GM19025 (cell line): Measurements from ENCODE around the gene SLC31A1.
A peak's percentile ranks its signal among the peaks of the same experiment; 100 is the strongest.
"Not testable (repeated sequence)": the region's sequence is repeated elsewhere in the genome, so short reads cannot be mapped to it uniquely, and the experiment has no call there.

Experiments used
- ATAC-seq: cut with Tn5 transposase; IDR thresholded peaks from one replicate; pipeline ENCODE4 v1.9.1; 2021; ENCODE audit warnings: mild to moderate bottlenecking, low read depth, moderate library complexity; ENCODE audit not compliant: unreplicated experiment

Gene SLC31A1

DNA sequence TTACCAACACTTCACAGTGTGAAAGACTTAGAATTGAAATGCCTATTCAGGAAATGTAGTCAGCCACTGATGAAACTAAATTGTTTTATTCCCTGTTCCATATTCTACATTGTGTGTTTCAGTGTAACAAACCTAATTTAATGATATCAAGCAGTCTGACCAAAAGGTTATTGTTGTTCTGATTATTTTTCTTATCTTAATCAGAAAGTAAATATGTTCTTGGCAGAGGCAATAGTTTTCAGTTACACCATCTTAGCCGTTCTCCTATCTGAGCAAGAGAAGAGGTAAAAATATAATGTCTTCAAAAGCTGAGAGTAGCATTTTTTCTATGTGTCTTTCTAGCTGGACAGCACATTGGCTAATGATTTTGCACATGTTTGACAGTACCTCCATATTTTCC, 36.9 kb downstream of the SLC31A1 start:
- no peak for ATAC-seq

DNA sequence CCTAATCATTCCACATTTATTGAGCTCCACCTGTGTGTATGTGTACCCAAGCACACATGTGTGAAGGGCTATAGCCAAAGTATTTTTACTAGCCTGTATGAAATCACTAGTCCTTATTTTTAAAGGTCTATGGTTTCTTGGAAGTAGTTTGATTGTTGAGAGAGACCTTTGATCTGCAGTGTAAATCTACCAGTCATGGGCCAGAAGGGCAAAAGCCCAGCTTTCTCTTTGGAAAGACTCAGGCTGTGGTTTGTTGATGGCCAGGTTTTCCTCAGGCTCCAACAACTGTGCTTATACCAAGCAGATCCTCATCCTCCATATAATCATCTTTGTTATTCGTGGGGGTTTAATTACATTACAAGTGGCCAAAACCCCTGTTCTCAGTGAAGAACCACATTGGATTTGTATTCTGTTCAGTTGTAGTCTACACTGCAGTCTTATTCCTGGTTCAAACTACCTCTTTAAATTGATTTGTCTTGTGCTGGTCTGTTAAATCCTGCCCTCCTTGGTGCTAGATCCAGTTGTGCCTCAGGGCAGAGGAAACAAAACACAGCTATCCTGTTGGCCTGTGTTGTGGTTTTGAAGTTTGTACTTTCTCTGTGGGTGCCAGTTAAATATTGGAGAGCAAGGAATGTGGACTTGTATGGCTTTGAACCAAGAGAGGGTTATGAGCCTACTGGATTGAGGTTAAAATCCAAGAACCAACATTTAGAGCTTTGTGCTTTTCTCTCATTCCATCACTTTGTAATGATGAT, 40.8 kb downstream of the SLC31A1 start:
- no peak for ATAC-seq

DNA sequence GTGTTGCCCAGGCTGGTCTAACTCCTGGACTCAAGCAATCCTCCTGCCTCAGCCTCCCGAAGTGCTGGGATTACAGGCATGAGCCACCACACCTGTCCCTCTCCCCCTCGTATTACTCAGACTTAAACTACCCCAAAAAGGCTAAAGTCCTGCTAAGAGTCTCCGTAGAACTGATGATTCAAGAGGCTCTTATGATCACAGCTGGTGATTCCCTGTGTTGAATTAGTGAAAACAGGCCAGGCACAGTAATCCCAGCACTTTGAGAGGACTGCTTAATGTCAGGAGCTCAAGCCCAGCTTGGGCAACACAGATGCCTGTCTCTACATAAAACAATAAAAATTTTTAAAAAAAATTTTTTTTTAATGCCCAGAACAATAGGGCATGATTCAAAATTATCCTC, 44.8 kb downstream of the SLC31A1 start:
- ATAC-seq = no peak

DNA sequence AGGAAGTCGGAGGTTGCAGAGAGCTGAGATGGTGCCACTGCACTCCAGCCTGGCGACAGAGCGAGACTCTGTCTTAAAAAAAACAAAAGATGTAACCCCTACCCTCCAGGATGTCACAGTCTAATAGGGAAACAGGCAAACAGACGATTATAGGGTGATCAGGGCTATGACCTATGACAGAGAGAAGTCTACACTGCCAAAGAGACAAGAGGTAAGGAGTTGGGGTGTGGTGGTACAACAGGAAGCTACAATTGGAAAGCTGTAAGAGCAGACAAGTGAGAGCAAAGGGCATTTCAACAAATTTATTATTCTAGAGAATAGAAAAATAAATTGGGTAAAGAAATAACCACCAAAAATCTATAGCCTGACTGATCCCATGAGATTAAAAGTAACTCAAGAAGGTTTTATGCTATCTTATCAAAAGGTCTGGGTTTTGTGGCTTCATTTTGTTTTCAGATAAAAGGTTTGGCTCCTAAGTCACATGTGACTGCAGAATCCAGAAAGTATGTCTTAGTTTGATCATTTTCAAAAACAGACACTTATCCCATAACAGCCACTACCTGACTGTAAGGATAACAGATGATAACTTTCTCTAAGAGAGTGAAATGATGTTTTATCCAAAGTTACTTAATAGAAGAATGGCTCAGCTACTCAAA, 46.7 kb downstream of the SLC31A1 start:
- ATAC-seq = no peak

DNA sequence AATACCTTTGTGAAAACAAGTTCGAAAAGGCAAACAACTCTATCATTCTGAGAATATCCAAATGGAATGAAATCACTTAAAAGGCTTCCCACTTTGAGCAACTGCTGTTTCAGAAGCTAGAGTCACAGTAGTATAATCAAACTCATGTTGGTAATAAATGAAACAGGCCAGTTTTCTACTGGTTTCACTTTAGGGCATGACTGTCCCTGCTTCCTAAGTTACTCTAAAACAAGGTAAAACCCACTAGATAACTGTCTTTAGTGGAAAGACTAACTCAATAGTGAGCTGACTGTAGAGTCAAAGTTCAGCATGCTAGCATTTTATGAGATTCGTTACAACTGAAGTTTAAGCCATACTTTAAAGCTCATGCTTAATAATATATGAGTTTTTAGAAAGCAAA, 48.0 kb downstream of the SLC31A1 start:
- no peak for ATAC-seq

DNA sequence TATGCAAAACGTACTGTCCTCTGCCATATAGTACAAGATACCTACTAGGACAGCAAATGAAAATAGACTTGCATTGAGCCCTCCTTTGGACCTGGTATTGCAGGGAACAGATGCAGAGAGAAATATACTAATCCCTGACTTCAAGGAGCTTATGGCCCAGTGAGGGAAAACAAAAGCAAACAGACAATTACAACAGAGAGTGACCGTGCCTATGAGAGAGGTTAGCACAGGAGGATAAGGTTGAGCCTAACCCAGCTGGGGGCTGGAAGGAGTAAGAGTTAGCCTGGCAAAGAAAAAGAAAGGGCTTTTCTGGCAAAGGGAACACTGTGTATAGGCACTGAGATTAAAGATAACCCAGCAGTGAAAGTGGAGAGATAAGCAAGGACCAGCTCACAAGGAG, 48.5 kb downstream of the SLC31A1 start:
- ATAC-seq = no peak

DNA sequence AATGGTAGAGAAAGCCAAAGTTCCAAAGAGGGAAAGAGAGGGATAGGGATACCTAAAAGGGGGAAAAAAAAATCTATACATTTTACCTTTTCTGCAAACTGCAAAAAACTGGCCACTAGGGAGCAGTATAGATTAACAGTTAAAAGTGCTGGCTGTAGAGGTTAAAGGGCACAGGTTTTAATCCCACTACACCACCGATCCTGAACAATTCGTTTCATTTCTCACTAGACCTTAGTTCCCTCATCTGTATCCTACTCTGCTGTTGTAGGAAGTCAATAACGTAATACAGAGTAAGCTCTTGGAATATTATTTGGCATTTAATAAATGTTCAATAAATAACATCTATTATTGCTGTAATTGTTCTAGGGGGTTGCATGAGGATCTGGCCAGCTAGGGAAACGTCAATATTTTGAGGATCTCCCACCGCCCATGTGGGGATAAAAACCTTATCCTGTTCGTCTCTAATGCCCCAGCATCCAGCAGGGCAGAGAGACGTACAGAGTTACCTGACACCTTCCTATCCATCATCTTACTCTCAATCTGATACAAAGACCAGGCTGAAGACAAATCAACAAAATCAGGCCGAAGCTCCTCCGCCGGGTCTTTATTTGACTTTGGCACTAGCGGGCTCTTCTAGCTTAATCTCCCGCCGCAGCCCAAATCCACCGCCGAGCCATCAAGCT, 53.3 kb downstream of the SLC31A1 start:
- ATAC-seq = no peak

DNA sequence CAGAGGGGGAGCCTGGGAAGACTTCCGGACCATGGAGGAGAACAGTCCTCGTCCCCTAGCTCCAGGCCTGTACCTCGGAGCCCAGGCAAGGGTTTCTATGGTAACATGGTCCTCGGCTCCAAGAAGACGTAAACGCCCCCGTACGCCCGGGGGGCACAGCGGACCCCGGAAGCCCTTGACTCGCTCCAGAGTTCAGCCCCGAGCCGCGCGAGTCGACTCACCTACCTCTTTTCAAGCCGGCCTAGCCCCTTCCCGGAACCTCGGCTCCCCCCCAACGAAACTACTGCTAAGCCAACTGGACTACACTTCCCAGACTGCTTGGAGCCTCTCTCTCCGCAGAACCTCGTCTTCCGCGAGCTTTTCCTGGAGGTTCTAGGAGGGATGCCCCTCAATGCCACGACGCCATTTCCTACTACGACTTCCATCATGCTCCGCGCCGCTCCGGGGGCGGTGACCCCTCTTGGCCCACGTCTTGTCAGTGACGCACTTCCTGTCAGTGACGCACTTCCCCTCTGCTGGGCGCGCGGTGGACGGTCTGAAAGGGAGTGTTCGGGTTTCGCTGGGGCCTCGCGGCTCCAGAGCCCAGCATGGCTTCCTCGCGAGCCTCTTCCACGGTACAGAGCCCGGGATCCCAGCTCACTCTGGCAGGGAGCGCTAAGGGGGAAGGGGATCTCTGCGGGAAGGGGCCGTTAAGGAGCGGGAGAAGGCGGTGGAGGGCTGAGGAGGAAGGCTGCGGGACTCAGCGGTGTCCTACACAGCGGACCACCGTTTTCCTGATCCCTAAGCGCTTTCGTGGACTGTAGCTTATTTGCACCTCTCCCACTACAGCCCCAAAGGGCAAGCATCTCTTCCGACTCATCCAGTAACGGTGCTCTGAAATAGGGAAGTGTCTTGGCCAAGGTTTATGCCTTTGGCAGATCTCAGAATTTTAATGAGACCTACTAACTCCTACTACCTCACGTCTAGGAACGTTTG, 54.1 kb downstream of the SLC31A1 start, which contains the start of the genes CDC26 and PRPF4:
Gene CDC26, minus strand, starts transcription at position 416 of the 975 bp plus-strand sequence. CDS start 3,065 bp downstream, outside the sequence.
Gene PRPF4, plus strand, starts transcription at position 502 of the 975 bp plus-strand sequence. Its CDS starts 86 bp downstream, at position 588.
- peak; percentile 98 for ATAC-seq

DNA sequence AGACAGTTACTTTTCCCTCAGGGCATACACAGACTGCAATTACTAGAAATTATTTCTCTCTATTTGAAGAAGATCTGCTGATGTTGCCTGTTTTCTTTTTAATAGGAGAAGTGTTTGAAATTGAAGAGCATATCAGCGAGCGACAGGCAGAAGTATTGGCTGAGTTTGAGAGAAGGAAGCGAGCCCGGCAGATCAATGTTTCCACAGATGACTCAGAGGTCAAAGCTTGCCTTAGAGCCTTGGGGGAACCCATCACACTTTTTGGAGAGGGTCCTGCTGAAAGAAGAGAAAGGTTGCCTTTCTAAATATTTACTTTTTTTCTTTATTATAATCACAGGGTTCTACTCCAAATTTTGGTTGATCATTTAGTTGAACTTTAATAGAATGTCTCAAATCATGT, 57.5 kb downstream of the SLC31A1 start:
- ATAC-seq = no peak

DNA sequence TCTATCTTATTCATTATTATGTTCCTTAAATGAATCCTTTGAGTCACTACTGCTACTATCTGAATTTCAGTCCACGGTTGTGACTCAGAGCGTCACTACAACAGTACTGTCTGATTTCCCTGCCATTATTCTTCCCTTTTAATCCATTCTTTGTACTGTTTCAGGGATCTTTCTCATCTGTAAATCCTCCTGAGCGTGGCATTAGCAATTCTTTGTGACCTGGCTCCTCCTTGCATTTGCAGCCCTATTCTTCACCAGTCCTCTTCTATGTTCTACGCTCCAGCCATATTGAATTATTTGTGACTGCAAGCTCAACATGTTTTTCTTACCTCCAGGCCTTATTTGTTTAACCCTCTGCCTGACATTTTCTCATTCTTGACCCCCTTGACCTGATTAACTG, 60.0 kb downstream of the SLC31A1 start:
- ATAC-seq = no peak

DNA sequence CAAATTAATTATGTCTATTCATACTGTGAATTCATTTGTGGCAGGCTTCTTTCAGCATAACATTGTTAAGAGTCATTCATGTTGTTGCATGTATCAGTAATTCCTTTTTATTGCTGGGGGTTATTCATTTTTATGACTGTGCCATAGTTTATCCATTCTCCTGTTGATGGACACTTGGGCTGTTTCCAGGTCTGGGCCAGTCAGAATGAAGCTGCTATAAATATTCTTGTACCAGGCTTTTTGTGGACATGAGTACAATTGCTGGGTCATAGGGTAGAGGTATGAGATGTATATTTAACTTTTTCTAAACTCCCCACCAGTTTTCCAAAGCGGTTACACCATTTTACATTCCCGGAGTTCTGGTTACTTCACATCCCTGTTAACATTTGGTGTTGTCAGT, 67.7 kb downstream of the SLC31A1 start:
- no peak for ATAC-seq

DNA sequence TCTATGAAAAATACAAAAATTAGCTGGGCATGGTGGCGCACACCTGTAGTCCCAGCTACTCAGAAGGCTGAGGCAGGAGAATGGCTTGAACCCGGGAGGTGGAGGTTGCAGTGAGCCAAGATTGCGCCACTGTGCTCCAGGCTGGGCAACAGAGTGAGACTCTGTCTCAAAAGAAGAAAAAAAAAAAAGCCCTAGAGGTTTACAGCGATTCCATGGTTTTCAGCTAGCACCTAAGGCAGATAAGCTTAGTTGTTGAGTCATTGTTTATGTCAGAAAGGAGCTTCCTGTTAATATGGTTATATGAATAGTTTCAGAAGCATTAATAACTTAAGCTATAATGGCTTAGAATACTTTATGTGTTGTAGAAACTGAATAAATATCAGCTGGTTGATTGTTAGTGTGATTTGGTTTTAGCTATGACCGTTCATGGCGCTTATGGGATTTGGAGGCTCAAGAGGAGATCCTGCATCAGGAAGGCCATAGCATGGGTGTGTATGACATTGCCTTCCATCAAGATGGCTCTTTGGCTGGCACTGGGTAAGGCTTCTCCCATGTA, 68.8 kb downstream of the SLC31A1 start:
- no peak for ATAC-seq

DNA sequence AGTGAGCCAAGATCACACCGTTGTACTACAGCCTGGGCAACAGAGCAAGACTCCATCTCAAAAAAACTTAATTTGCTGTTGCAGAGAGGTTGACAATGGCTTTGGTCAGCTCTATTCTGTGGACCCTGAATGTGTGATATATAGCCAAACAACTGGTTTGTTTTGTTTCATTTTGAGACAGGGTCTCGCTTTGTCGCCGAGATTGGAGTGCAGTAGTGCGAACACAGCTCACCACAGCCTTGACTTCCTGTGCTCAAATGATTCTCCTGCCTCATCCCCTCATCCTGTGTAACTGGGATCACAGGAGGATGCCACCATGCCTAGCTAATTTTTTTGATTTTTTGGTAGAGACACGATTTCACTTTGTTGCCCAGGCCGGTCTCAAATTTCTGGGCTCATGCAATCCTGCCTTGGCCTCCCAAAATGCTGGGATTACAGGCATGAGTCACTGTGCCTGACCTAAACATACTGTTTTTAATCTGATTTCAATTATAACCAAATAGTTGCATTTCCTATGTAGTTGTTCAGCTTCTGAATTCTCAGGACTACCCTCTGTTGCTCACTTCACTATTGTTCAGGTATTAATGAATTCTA, 72.0 kb downstream of the SLC31A1 start:
- ATAC-seq = no peak

DNA sequence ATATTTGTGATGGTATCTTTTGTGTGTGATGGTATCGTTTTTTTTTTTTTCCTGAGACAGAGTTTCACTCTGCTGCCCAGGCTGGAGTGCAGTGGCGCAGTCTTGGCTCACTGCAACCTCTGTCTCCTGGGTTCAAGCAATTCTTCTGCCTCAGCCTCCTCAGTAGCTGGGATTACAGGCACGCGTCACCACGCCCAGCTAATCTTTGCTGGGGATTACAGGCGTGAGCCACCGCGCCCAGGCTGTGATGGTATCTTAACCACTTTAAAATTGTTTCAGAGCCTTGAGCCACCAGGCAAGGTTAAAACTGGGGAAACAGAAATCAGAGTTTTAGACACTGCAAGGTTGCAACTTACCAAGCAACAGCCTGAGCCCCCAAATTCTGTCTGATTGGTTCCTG, 74.9 kb downstream of the SLC31A1 start:
- ATAC-seq = not testable (repeated sequence)

DNA sequence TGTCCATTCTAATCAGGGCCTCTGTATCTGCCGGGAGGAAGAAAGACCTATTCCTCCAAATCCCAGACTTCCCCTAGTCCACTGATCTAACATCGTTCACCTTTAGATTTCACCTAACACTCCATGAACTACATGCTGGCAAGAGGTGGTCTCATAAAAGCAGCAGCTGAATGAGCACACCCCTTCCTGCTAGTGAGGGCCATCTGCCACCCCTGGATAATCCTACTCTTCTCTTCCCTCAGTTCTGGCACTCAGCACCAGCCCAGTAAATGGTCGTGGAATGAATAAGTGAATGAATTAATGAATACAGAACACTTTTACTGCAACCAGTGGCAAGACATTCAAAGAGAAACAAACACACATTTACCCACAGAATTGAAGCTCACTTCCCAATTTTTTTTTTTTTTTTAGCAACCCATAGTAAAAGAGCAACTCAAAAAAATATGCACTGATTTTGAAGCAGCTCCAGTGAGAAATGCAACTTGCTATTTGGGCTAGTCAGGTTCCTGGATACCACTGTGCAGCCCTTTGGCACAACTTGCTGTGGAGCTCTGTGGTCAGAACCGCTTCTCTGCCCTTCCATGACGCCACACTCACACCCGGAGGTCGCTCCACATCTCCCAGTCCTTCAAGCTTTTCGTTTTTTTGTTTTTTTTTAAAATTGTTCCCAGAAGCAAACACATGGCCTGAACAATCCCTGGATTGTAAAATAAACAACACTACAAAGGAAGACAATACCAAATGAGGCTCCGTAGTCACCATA, 75.6 kb downstream of the SLC31A1 start:
- ATAC-seq = no peak

DNA sequence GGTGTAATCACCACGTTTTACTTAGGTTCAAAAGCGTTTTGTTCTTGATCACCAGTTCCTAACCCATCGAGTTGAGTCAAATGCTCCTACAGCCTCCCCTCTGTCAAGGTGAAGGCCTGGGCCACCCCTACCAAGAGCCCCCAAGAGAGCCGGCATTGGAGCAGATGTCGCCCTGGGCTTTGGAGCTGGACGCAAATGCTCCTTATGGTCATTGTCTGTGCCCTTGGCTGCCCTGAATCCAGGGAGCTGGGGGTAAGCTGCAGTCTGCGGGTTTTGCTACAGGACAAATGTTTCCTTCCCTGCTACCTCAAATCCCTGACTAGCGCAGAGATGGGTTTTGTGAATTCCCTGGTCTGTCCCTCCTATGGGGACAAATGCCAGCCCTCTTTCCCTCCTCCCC, 77.0 kb downstream of the SLC31A1 start:
- ATAC-seq = no peak

DNA sequence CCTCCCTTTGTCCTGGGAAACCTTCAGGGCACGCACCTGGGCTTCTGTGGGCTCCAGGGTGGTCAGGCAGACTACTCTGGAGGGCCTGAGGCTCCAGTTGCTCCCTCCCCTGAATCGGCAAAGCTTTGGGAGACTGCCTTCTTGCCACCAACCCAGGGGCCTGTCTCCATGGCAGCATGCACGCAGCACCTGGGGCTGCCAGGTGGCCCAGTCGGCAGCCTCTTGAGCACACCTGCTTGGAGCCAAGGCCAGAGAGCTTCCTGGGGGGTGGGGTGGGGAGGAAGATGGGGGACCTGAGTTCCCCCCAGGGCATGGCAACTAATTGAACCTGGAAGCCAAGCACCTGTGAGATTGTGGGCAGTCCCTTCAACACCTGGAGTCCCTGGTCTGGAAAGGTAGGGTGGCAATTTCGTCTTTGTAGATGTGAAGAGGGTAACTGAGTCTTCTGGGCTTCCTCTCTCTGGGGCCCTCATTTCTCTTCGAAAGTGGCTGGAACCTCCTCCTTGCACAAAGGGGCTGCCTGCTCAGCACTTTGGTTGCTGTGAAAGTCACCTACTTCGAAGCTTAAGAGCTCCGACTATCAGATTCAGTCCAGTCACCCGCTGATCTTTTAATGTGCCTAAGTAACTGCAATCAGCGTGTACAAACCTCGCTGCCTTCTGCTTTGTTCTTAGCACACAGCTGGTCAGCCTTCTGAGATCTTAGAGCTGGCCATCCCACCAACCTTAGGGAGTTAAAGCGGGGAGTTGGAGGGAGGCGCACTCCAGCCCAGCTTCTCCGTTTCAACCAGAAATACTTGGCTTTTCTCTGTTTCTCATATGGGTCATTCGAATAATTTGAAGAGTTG, 77.8 kb downstream of the SLC31A1 start:
- ATAC-seq = no peak

DNA sequence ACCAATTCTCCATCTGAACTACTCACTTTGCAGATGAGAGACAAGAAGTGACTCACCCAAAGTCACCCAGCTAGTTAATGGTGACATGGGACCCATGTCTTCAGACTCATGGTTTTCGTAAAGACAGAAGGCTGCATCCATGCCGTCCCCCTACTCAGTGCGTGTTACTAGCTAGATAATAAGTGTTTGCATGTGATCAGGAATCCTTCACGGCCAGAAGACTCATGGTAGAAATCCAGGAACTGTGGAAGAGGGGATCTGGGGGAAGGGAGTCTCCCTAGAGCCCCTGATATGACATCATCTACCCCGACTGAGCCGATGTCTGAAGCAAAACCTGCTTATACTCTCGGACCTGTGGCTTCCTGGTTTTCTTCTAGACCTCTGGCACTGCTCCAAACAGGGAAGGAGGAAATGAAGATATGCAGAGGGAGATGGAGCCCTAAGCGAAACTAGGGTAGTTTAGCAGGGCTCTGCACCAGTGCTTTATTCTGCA, 78.5 kb downstream of the SLC31A1 start:
- no peak for ATAC-seq
